GM23338 (cell line): ENCODE results near the gene FGFR3. TPM values are rescaled to one million over a fixed set of nuclear protein-coding genes. Genes with fewer than 3 reads are reported as not detected.

Experiments used
- ATAC-seq: fragments of 200-7000 bp; cut with Tn5 transposase; 3 replicates; pipeline ENCODE4 v1.9.1; 2020
- DNase-seq: peaks from one replicate; pipeline ENCODE4 v3.0.0-alpha.2; 2015; ENCODE audit warnings: low spot score
- H2AFZ ChIP-seq: fragments of 200-600 bp; sonication (generic); 2 replicates; pipeline ENCODE4 v1.8.0; 2016; ENCODE audit warnings: antibody characterized with exemption, mild to moderate bottlenecking, moderate library complexity
- H3F3A ChIP-seq: fragments of 200-600 bp; sonication (generic); replicated peaks from 2 replicates; pipeline ENCODE4 v1.8.0; 2017; ENCODE audit warnings: antibody characterized with exemption, mixed run types, low read depth
- H3K27ac ChIP-seq: fragments of 200-600 bp; sonication (generic); 2 replicates; pipeline ENCODE4 v1.6.1; 2016; ENCODE audit warnings: low read depth
- H3K27me3 ChIP-seq: fragments of 200-600 bp; sonication (generic); 2 replicates; pipeline ENCODE4 v1.8.0; 2016; ENCODE audit warnings: mild to moderate bottlenecking, mixed run types, moderate library complexity; ENCODE audit not compliant: insufficient read depth
- H3K36me3 ChIP-seq: fragments of 200-600 bp; sonication (generic); 2 replicates; pipeline ENCODE4 v1.8.0; 2016; ENCODE audit warnings: mild to moderate bottlenecking; ENCODE audit not compliant: insufficient read depth
- H3K4me1 ChIP-seq: fragments of 200-600 bp; sonication (generic); 2 replicates; pipeline ENCODE4 v1.8.0; 2016; ENCODE audit warnings: mild to moderate bottlenecking, moderate library complexity; ENCODE audit not compliant: insufficient read depth
- H3K4me2 ChIP-seq: fragments of 200-600 bp; sonication (generic); 2 replicates; pipeline ENCODE4 v1.7.1; 2017; ENCODE audit warnings: mixed run types
- H3K4me3 ChIP-seq: fragments of 200-600 bp; sonication (generic); 2 replicates; pipeline ENCODE4 v1.6.1; 2016; ENCODE audit warnings: mixed run types
- H3K79me2 ChIP-seq: fragments of 200-600 bp; sonication (generic); replicated peaks from 2 replicates; pipeline ENCODE4 v1.8.0; 2017; ENCODE audit warnings: mild to moderate bottlenecking; ENCODE audit not compliant: insufficient read depth
- H3K9me2 ChIP-seq: fragments of 200-600 bp; sonication (generic); 2 replicates; pipeline ENCODE4 v1.8.0; 2017; ENCODE audit not compliant: insufficient read depth
- H4K20me1 ChIP-seq: fragments of 200-600 bp; sonication (generic); replicated peaks from 2 replicates; pipeline ENCODE4 v1.8.0; 2017; ENCODE audit warnings: mild to moderate bottlenecking; ENCODE audit not compliant: insufficient read depth
- H3K27ac Mint-ChIP-seq: 2 replicates; pipeline ENCODE4 v1.8.0; 2020; ENCODE audit warnings: inconsistent platforms, mild to moderate bottlenecking, moderate library complexity, mixed read lengths
- H3K27me3 Mint-ChIP-seq: 3 replicates; pipeline ENCODE4 v1.8.0; 2022; ENCODE audit warnings: low read depth, mild to moderate bottlenecking, moderate library complexity, mixed read lengths, inconsistent platforms; ENCODE audit not compliant: insufficient read depth, poor library complexity
- H3K36me3 Mint-ChIP-seq: 3 replicates; pipeline ENCODE4 v1.8.0; 2021; ENCODE audit warnings: low read depth, mild to moderate bottlenecking, inconsistent platforms, moderate library complexity, mixed read lengths
- H3K4me1 Mint-ChIP-seq: 3 replicates; pipeline ENCODE4 v1.8.0; 2020; ENCODE audit warnings: mild to moderate bottlenecking, inconsistent platforms, mixed read lengths
- H3K4me3 Mint-ChIP-seq: 3 replicates; pipeline ENCODE4 v1.8.0; 2021; ENCODE audit warnings: moderate library complexity, mild to moderate bottlenecking, inconsistent platforms, mixed read lengths
- H3K9me3 Mint-ChIP-seq: 3 replicates; pipeline ENCODE4 v1.8.0; 2020; ENCODE audit warnings: moderate library complexity, mild to moderate bottlenecking, inconsistent platforms, mixed read lengths
- CREB1 ChIP-seq: fragments of 250-450 bp; sonication (Bioruptor Pico); IDR thresholded peaks from 2 replicates; pipeline ENCODE4 v1.5.0; 2020; ENCODE audit warnings: low read depth, mild to moderate bottlenecking, moderate library complexity
- CTCF ChIP-seq, 2 experiments: fragments of 200-600 bp in 1 of 2; sonication (generic) in 1 of 2; conservative IDR thresholded peaks; 2 replicates each; pipeline versions ENCODE4 v1.5.1 to v1.6.1; 2016 to 2017; ENCODE audit warnings: antibody characterized with exemption in 2 of 2, low read depth in 2 of 2, mild to moderate bottlenecking in 2 of 2, moderate library complexity in 1 of 2
- ETS1 ChIP-seq: IDR thresholded peaks from 2 replicates; pipeline ENCODE4 v1.6.1; 2016; ENCODE audit warnings: antibody characterized with exemption
- EZH2phosphoT487 ChIP-seq: fragments of 200-600 bp; sonication (generic); IDR thresholded peaks from one replicate; pipeline ENCODE4 v1.8.1; 2018; ENCODE audit warnings: antibody characterized with exemption; ENCODE audit not compliant: unreplicated experiment
- JUNB ChIP-seq: IDR thresholded peaks from one replicate; pipeline ENCODE4 v1.6.1; 2016; ENCODE audit warnings: antibody characterized with exemption; ENCODE audit not compliant: unreplicated experiment
- NANOG ChIP-seq: IDR thresholded peaks from 2 replicates; pipeline ENCODE4 v1.6.1; 2016; ENCODE audit warnings: antibody characterized with exemption, borderline replicate concordance
- POLR2AphosphoS5 ChIP-seq: IDR thresholded peaks from 2 replicates; pipeline ENCODE4 v1.6.1; 2016; ENCODE audit warnings: antibody characterized with exemption, low read depth
- REST ChIP-seq: IDR thresholded peaks from one replicate; pipeline ENCODE4 v1.6.1; 2018; ENCODE audit warnings: antibody characterized with exemption; ENCODE audit not compliant: unreplicated experiment
- STAT1 ChIP-seq: IDR thresholded peaks from one replicate; pipeline ENCODE4 v1.6.1; 2016; ENCODE audit warnings: antibody characterized with exemption; ENCODE audit not compliant: unreplicated experiment
- ZNF114 ChIP-seq: fragments of 250-450 bp; sonication (Bioruptor Pico); IDR thresholded peaks from 2 replicates; pipeline ENCODE4 v1.5.0; 2020; ENCODE audit warnings: mild to moderate bottlenecking, moderate library complexity
- ZNF331 ChIP-seq: fragments of 250-450 bp; sonication (Bioruptor Pico); IDR thresholded peaks from 2 replicates; pipeline ENCODE4 v1.5.0; 2020; ENCODE audit warnings: low read depth, mild to moderate bottlenecking, moderate library complexity
- polyA plus RNA-seq: library from polyadenylated mRNA; unstranded; fragments of >200 nt; fragmentation: Nextera tagmentation; extraction: Ambion mirVana; gene quantifications from 2 replicates; pipeline ENCODE4 v1.2.1, GENCODE V29; 2016
- total RNA-seq: library from RNA; depleted of rRNA; stranded (reverse); fragments of >200 nt; shearing (Covaris generic); gene quantifications from 2 replicates; pipeline ENCODE4 v1.2.3, GENCODE V29; 2014
- TF ChIP-seq, protein P1 (sequence below): fragments of 250-450 bp; sonication (Bioruptor Pico); IDR thresholded peaks from 2 replicates; pipeline ENCODE4 v1.5.0; 2020; ENCODE audit warnings: mild to moderate bottlenecking, moderate library complexity

The FGFR3 gene
- total and polyA plus RNA-seq, 2 experiments from 2014 or later = 3.6 to 17.4 TPM

GRCh38 chr4:1841887-1842210 is 48.8 kb downstream of the FGFR3 start:
- ATAC-seq (no peak), DNase-seq (no peak)
- Histone ChIP-seq H3K27ac (no peak overlapping the region), H3K4me3 (no peak overlapping the region), H3K27me3 (no peaks in the 10 kb centered on the region), H2AFZ (no peak overlapping the region), H3K79me2 (peaks cover 5% of the 10 kb centered on the region; the same call in 1 of the 2 replicates), H3K36me3 (peaks cover 20% of the 10 kb centered on the region), H3K4me2 (no peak overlapping the region), H4K20me1 (peaks cover 13% of the 10 kb centered on the region), H3F3A (no peaks in the 10 kb centered on the region), H3K9me2 (no peaks in the 10 kb centered on the region), H3K4me1 (no peaks in the 10 kb centered on the region)
- H3K9me3 Mint-ChIP-seq = no peaks in the 10 kb centered on the region
- TF ChIP-seq POLR2AphosphoS5 = no peak
- no peak for TF ChIP-seq STAT1
- no peak for TF ChIP-seq ETS1
- no peak for TF ChIP-seq ZNF114 (CRISPR knock-in tag)
- no peak for TF ChIP-seq REST
- no peak for TF ChIP-seq CREB1 (CRISPR knock-in tag)
- TF ChIP-seq JUNB = no peak
- no peak for TF ChIP-seq ZNF331
- no peak for TF ChIP-seq EZH2phosphoT487
- TF ChIP-seq, protein P1, sequence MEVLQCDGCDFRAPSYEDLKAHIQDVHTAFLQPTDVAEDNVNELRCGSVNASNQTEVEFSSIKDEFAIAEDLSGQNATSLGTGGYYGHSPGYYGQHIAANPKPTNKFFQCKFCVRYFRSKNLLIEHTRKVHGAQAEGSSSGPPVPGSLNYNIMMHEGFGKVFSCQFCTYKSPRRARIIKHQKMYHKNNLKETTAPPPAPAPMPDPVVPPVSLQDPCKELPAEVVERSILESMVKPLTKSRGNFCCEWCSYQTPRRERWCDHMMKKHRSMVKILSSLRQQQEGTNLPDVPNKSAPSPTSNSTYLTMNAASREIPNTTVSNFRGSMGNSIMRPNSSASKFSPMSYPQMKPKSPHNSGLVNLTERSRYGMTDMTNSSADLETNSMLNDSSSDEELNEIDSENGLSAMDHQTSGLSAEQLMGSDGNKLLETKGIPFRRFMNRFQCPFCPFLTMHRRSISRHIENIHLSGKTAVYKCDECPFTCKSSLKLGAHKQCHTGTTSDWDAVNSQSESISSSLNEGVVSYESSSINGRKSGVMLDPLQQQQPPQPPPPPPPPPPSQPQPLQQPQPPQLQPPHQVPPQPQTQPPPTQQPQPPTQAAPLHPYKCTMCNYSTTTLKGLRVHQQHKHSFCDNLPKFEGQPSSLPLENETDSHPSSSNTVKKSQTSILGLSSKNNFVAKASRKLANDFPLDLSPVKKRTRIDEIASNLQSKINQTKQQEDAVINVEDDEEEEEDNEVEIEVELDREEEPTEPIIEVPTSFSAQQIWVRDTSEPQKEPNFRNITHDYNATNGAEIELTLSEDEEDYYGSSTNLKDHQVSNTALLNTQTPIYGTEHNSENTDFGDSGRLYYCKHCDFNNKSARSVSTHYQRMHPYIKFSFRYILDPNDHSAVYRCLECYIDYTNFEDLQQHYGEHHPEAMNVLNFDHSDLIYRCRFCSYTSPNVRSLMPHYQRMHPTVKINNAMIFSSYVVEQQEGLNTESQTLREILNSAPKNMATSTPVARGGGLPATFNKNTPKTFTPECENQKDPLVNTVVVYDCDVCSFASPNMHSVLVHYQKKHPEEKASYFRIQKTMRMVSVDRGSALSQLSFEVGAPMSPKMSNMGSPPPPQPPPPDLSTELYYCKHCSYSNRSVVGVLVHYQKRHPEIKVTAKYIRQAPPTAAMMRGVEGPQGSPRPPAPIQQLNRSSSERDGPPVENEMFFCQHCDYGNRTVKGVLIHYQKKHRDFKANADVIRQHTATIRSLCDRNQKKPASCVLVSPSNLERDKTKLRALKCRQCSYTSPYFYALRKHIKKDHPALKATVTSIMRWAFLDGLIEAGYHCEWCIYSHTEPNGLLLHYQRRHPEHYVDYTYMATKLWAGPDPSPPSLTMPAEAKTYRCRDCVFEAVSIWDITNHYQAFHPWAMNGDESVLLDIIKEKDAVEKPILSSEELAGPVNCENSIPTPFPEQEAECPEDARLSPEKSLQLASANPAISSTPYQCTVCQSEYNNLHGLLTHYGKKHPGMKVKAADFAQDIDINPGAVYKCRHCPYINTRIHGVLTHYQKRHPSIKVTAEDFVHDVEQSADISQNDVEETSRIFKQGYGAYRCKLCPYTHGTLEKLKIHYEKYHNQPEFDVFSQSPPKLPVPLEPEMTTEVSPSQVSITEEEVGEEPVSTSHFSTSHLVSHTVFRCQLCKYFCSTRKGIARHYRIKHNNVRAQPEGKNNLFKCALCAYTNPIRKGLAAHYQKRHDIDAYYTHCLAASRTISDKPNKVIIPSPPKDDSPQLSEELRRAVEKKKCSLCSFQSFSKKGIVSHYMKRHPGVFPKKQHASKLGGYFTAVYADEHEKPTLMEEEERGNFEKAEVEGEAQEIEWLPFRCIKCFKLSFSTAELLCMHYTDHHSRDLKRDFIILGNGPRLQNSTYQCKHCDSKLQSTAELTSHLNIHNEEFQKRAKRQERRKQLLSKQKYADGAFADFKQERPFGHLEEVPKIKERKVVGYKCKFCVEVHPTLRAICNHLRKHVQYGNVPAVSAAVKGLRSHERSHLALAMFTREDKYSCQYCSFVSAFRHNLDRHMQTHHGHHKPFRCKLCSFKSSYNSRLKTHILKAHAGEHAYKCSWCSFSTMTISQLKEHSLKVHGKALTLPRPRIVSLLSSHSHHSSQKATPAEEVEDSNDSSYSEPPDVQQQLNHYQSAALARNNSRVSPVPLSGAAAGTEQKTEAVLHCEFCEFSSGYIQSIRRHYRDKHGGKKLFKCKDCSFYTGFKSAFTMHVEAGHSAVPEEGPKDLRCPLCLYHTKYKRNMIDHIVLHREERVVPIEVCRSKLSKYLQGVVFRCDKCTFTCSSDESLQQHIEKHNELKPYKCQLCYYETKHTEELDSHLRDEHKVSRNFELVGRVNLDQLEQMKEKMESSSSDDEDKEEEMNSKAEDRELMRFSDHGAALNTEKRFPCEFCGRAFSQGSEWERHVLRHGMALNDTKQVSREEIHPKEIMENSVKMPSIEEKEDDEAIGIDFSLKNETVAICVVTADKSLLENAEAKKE = no peak
- no peak for TF ChIP-seq CTCF (conservative IDR thresholded peaks at IDR 0.05; ENCODE audit: low read depth in 2 of 2)
- TF ChIP-seq NANOG = no peak
- no peak overlapping the region for H3K27ac Mint-ChIP-seq
- H3K4me1 Mint-ChIP-seq = no peaks in the 10 kb centered on the region
- H3K27me3 Mint-ChIP-seq = peaks cover 4% of the 10 kb centered on the region
- H3K36me3 Mint-ChIP-seq = peaks cover 46% of the 10 kb centered on the region
- no peak overlapping the region for H3K4me3 Mint-ChIP-seq
